Measurements from ENCODE around the gene RHO. TPM values are rescaled to one million over a fixed set of nuclear protein-coding genes. Genes with fewer than 3 reads are reported as not detected.

The RHO gene
- total RNA-seq, 1 experiment from 2014 or later: not detected

DNA sequence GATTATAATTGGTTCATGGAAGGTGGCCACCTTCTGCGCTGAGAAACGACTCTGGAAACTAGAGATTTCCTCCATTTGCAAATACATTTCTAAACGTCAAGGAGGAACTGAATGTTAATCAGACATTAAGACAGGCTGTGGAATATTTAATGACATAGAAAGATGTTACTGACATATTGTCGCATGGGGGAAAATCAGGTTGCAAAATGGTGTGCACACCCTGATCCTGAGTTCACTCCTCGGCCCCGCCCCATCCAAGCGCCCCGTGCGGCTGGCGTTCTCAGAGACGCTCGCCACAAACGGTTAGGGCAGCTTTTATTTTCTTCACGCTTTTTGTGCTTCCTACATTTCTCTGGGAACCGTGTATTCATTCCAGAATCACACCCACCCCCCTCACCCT lies 25.3 kb downstream of the RHO start:
- ChIA-PET CTCF (no interaction called here), POLR2A (no interaction called here)
- H3K4me1 Mint-ChIP-seq (ENCODE audit: low read depth, unreplicated experiment): no peaks in the 10 kb centered on the region
- DNase-seq: no peak
- no peaks in the 10 kb centered on the region for H3K9me3 ChIP-seq
- no peak overlapping the region for H3K27ac Mint-ChIP-seq (ENCODE audit: unreplicated experiment)
- H3K36me3 Mint-ChIP-seq (ENCODE audit: insufficient read depth, unreplicated experiment): no peaks in the 10 kb centered on the region
- no peak overlapping the region for H3K4me3 Mint-ChIP-seq (ENCODE audit: unreplicated experiment)
- no peaks in the 10 kb centered on the region for H3K36me3 ChIP-seq (ENCODE audit: control insufficient read depth, insufficient read depth, low read length)
- no TSS peak for BruUV-seq (replicated peaks)
- TF ChIP-seq CTCF (IDR thresholded peaks at IDR 0.05; ENCODE audit: insufficient read depth in 1 of 2, low read depth in 1 of 2, low read length in 1 of 2, severe bottlenecking in 1 of 2, unreplicated experiment in 1 of 2): no peak
- no peaks in the 10 kb centered on the region for H3K27me3 ChIP-seq (replicated peaks; ENCODE audit: control insufficient read depth, insufficient read depth, low read length)
- H3K9me3 Mint-ChIP-seq (ENCODE audit: unreplicated experiment): no peaks in the 10 kb centered on the region
- no peak overlapping the region for H3K4me3 ChIP-seq (ENCODE audit: low read depth, low read length)
- intact Hi-C loops (cut with micrococcal nuclease; ENCODE audit: unreplicated experiment): no loop called here
- H3K27me3 Mint-ChIP-seq (ENCODE audit: insufficient read depth, unreplicated experiment): peaks cover 3% of the 10 kb centered on the region
- no peaks in the 10 kb centered on the region for H3K4me1 ChIP-seq

- Histone ChIP-seq H3K36me3 (ENCODE audit: control insufficient read depth, insufficient read depth, low read length) (no peaks in the 10 kb centered on the region), H3K4me1 (no peaks in the 10 kb centered on the region), H3K27me3 (replicated peaks; ENCODE audit: control insufficient read depth, insufficient read depth, low read length) (no peaks in the 10 kb centered on the region), H3K4me3 (ENCODE audit: low read depth, low read length) (no peak overlapping the region), H3K9me3 (no peaks in the 10 kb centered on the region)
- intact Hi-C loops (cut with micrococcal nuclease; ENCODE audit: unreplicated experiment): no loop called here
- BruUV-seq (replicated peaks): no TSS peak
- no peaks in the 10 kb centered on the region for H3K36me3 Mint-ChIP-seq (ENCODE audit: insufficient read depth, unreplicated experiment)
- no peak for TF ChIP-seq CTCF (IDR thresholded peaks at IDR 0.05; ENCODE audit: insufficient read depth in 1 of 2, low read depth in 1 of 2, low read length in 1 of 2, severe bottlenecking in 1 of 2, unreplicated experiment in 1 of 2)
- DNase-seq: no peak
- CTCF ChIA-PET: no interaction called here
- H3K9me3 Mint-ChIP-seq (ENCODE audit: unreplicated experiment): no peaks in the 10 kb centered on the region
- POLR2A ChIA-PET: no interaction called here
- no peak overlapping the region for H3K4me3 Mint-ChIP-seq (ENCODE audit: unreplicated experiment)
- peaks cover 3% of the 10 kb centered on the region for H3K27me3 Mint-ChIP-seq (ENCODE audit: insufficient read depth, unreplicated experiment)
- H3K4me1 Mint-ChIP-seq (ENCODE audit: low read depth, unreplicated experiment): no peaks in the 10 kb centered on the region
- H3K27ac Mint-ChIP-seq (ENCODE audit: unreplicated experiment): no peak overlapping the region
Measured at GRCh38 chr3:129554356-129555152, 26.1 kb downstream of the RHO start.

GRCh38 chr3:129555153-129555550 lies 26.7 kb downstream of the RHO start:
- no peaks in the 10 kb centered on the region for H3K9me3 ChIP-seq
- no peaks in the 10 kb centered on the region for H3K36me3 ChIP-seq (ENCODE audit: control insufficient read depth, insufficient read depth, low read length)
- CTCF ChIA-PET: no interaction called here
- TF ChIP-seq CTCF (IDR thresholded peaks at IDR 0.05; ENCODE audit: insufficient read depth in 1 of 2, low read depth in 1 of 2, low read length in 1 of 2, severe bottlenecking in 1 of 2, unreplicated experiment in 1 of 2): no peak
- no peak for DNase-seq
- POLR2A ChIA-PET: no interaction called here
- Mint-ChIP-seq H3K27ac (ENCODE audit: unreplicated experiment) (no peak overlapping the region), H3K4me3 (ENCODE audit: unreplicated experiment) (no peak overlapping the region), H3K27me3 (ENCODE audit: insufficient read depth, unreplicated experiment) (peaks cover 3% of the 10 kb centered on the region), H3K9me3 (ENCODE audit: unreplicated experiment) (no peaks in the 10 kb centered on the region), H3K4me1 (ENCODE audit: low read depth, unreplicated experiment) (no peaks in the 10 kb centered on the region), H3K36me3 (ENCODE audit: insufficient read depth, unreplicated experiment) (no peaks in the 10 kb centered on the region)
- no peaks in the 10 kb centered on the region for H3K4me1 ChIP-seq
- no peak overlapping the region for H3K4me3 ChIP-seq (ENCODE audit: low read depth, low read length)
- intact Hi-C loops (cut with micrococcal nuclease; ENCODE audit: unreplicated experiment): no loop called here
- no TSS peak for BruUV-seq (replicated peaks)
- no peaks in the 10 kb centered on the region for H3K27me3 ChIP-seq (replicated peaks; ENCODE audit: control insufficient read depth, insufficient read depth, low read length)

Data from Caco-2 (cell line).